Stimulated activated CD8-positive, alpha-beta memory T cell treated with anti-CD3 and anti-CD28 coated beads, Interleukin-12 subunit alpha, Interleukin-12 subunit beta, amount 100 ng/mL, for 4 hours (primary cell): ENCODE measurements around the gene RNF125.
"Not testable (repeated sequence)": the region's sequence is repeated elsewhere in the genome, so short reads cannot be mapped to it uniquely, and the experiment has no call there.

Source experiments
- DNase-seq: peaks from one replicate; pipeline ENCODE4 v3.0.0-alpha.2; 2020; ENCODE audit warnings: low read depth

Gene RNF125

DNA sequence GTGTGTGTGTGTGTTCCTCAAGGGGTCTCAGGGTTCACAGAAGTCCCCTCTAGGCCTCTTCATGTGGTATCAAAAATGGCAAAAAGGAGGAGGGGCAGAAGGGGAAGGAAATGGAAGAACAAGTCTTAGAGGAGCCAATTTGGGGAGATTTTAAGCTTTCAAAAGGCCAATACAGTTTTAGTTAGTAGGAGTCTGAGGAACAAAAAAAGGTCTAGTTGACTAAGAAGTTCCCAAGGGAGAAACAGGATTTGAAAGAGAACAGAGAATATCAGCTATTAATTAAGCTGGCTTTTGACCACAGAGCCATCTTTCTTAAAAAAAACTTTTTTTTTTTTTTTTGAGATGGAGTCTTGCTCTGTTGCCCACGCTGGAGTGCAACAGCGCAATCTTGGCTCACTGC lies 7.1 kb downstream of the RNF125 start:
- DNase-seq = no peak

DNA sequence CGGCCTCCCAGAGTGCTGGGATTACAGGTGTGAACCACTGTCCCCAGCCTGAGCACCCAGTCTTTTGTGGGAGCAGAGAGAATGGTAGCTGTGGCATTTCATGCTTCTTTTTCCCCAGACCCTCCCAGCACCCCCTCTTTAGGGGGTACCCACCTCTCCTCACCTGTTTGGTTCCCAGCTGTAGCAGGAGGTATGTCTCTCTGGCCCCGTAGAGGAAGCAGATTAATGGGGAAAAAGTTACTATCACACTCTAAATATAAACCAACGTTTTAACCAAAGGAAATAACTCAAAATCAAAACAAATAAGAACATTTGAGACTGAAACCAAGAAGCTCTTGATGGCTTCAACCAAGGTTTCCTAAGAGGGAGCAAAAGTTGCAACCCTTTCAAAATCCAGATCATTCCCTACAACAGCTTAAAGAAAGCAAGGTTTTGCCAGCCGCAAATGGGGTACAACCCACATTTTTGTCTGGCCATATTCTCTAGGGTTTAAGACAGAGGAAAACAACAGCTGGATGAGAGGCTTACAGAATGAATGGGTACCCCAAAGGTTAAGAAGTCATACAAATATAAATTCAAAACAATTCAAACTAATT lies 8.0 kb downstream of the RNF125 start:
- no peak for DNase-seq

DNA sequence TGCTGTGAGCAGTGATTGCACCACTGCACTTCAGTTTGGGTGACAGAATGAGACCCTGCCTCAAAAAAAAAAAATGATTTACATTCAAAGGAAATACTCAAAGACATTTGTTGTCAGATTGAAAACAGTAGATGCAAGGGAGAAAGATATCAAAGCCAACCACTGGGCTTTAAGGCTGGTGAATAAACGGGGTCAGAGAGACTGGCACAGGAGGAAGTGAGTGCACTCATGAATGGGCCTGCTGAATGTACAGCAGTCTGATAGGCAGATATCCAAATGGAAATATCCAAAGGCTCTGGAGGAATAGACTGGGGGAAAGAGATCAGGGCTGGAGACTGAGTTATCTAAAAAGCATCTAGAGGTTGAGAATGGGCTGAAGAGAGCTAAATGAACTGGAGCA lies 10.9 kb downstream of the RNF125 start:
- DNase-seq = no peak

GRCh38 chr18:32032609-32033008 lies 14.0 kb downstream of the RNF125 start:
- no peak for DNase-seq

DNA sequence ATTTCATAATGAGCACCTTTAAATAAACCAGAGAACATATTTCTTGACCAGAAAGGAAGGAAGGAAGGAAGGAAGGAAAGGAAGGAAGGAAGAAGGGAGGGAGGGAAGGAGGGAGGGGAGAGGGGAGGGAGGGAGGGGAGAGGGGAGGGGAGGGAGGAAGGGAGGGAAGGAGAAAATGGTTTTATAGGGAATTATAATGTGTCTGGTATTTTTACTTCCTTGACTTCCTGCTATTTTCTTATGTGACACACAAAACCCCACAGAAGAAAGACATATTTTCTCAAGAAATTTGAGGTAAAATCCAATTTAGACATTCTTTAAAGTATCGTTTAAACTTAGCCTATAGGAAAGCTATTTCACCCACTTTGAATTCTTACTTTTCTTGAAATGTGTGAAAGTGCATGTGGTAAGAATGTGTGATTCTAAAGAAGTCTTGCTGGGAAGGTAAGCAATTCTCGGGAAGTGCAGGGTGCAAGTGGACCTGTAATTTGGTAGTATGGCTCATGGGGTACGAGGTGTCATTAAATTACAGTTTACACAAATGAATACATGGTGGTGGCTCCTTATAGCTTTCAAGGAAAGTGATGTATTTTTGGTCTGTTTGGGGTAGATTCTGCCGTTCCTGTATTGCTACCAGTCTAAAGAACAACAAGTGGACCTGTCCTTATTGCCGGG lies 18.0 kb downstream of the RNF125 start:
- DNase-seq = no peak

GRCh38 chr18:32037616-32038015 lies 19.0 kb downstream of the RNF125 start:
- DNase-seq = no peak

GRCh38 chr18:32040936-32041335 lies 22.3 kb downstream of the RNF125 start:
- DNase-seq = no peak

DNA sequence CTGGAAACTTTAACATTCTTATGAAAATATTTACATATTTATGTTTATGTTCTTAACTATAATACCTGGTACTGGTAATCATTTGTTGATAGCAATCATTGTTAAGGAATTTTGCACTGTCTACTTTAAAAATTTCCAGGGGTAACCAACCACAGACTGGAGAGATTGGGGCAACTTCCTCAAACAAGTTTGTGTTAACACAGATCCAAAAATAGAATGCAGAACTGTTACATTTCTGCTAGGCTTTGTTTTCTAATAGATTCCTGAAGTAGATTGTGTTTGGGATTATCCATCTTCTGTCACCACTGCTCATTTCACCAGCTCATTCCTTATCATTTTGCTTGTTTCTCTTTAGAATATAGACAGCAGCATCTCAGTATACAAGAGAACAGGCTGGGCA lies 23.7 kb downstream of the RNF125 start:
- no peak for DNase-seq

DNA sequence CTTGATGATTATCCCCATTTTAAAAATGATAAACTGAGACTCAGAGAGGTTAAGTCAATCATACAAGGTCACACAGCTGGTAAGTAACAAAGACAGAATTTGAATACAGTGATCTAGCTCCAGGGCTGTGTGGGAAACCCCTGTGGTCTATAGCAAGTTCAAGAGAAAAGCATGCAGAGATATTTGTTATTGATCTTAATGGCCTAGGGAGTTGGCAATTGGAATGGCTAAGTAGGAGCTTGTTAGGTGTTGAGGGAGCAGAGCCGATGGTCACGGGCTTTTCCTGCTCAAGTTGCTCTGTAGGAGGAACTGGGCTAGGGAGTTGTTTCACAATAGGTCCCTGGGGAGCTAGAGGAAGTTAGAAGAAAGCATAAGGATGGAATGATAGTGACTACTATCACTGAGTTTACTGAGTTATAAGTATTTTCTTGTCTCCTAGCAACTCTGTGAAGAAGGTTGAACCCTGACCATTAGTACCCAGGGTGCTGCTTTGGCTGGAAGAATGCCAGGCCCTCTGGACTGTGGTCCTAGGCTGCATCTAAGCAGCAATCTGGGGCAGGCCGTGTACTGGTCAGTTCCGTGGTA lies 30.0 kb downstream of the RNF125 start:
- DNase-seq = no peak

- DNase-seq = peak; percentile 9
These were observed 31.0 kb downstream of the RNF125 start for GRCh38 chr18:32049393-32050171.

DNA sequence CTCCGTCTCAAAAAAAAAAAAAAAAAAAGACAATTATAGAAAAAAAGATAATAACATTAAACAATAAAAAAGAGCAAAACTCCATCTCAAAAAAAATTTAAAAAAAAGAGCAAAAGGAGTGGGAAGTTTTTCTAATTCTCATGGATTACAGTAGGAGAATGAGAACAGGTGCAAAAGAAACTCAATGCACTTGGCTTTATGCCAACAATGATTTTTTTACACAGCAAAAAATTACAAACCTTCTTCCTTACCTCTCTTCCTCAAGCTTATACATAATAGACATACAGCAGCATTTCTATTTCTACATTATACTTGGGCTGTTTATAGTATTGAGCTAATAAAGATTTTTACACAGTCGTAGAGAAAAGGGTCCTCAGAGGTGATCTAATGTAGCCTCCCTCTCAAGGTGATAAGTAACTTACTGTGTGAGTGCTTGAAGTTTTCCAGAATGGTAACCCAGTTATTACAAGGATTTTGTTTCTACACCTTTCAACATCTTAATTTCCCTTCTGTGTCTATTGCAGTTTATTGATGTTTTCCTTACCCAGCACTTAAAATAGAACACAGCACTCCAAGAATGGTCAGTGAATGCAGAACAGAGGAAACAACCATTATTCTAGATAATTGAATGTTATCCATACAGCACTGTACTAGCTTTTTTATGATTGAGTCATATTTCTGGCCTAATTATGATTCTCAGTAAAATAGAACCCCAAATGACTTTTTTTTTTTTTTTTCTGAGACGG lies 38.2 kb downstream of the RNF125 start:
- DNase-seq = no peak

- DNase-seq = no peak
These were observed 39.1 kb downstream of the RNF125 start for GRCh38 chr18:32057624-32058165.

- no peak for DNase-seq
These were observed 41.4 kb downstream of the RNF125 start for GRCh38 chr18:32060026-32060425.

GRCh38 chr18:32067375-32068167 lies 48.9 kb downstream of the RNF125 start:
- no peak for DNase-seq

DNA sequence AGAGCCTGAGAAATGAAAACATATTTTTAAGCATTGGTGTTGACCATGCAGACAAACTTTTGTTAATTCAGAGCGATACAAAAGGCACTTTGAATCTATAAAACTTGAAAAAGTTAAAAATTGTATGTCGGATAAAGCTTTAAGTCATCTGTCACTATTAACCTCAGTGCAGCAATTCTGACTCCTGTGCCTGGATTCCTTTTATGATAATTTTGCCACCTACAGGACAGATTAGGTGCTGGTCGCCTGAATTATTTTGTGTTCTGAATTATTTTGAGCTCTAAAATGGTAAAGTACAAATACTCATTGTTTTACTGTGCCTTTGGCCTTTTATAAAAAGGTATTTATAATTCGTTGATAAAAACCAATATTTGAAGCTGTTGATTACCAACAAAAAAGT lies 53.7 kb downstream of the RNF125 start:
- DNase-seq = no peak

- DNase-seq = no peak
These were observed 55.6 kb downstream of the RNF125 start for GRCh38 chr18:32074206-32074605.

DNA sequence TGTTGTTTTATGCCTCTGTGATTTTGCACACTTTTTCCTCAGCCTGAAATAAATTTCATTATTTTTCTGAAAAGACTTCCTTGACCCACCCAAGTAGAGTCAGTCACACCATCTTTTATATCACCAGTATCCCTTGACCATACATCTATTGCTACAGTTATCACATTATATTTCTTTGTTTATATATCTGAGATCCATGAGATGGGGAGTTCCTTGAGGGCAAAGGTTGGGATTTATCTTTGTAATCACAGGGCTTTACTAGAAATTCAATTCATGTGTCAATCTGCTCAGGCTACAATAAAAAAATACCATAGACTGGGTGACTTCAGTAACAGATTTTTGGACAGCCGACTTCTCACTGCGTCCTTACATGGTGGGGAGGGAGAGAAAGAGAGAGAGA lies 60.2 kb downstream of the RNF125 start:
- DNase-seq = no peak

DNA sequence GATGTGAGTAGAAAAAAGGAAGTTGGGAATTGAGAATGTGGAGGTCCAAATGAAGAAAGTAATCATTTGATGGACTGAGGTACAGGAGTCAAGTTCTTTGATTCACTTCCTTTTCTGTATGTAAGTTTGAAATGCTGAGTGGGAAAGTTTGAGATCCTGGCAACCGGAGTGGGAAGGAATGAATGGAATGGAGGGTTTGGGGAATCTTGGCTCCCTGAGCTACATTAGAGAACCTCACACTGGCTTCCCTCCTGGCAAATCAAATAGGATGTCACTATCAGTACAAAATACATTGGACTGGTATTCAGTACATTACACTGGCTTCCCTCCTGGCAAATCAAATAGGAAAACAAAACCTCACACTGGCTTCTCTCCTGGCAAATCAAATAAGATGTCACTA lies 63.3 kb downstream of the RNF125 start:
- DNase-seq = no peak

DNA sequence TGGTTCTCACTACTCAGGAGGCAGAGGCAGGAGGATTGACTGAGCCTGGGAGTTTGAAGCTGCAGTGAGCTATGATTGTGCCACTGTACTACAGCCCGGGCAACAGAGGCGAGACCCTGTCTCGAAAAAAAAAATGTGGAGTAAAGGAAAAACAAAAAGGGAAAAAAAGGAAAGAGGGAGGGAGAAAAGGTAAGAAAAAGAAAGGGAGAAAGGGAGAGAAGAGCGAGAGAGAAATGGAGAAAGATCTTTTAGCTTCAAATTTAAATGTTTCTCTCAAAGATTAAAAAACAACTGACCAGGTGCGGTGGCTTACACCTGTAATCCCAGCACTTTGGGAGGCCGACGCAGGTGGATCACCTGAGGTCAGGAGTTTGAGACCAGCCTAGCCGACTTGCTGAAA lies 65.2 kb downstream of the RNF125 start:
- no peak for DNase-seq

- no peak for DNase-seq
These were observed 68.3 kb downstream of the RNF125 start for GRCh38 chr18:32086881-32087280.

- not testable (repeated sequence) for DNase-seq
These were observed 72.2 kb downstream of the RNF125 start for GRCh38 chr18:32090831-32091230.
